GM23338 (cell line): ENCODE results near the gene POLE. TPM values are rescaled to one million over a fixed set of nuclear protein-coding genes. Genes with fewer than 3 reads are reported as not detected.

ENCODE experiments used
- ATAC-seq: fragments of 200-7000 bp; cut with Tn5 transposase; 3 replicates; pipeline ENCODE4 v1.9.1; 2020
- DNase-seq: peaks from one replicate; pipeline ENCODE4 v3.0.0-alpha.2; 2015; ENCODE audit warnings: low spot score
- H2AFZ ChIP-seq: fragments of 200-600 bp; sonication (generic); 2 replicates; pipeline ENCODE4 v1.8.0; 2016; ENCODE audit warnings: antibody characterized with exemption, mild to moderate bottlenecking, moderate library complexity
- H3F3A ChIP-seq: fragments of 200-600 bp; sonication (generic); replicated peaks from 2 replicates; pipeline ENCODE4 v1.8.0; 2017; ENCODE audit warnings: antibody characterized with exemption, mixed run types, low read depth
- H3K27ac ChIP-seq: fragments of 200-600 bp; sonication (generic); 2 replicates; pipeline ENCODE4 v1.6.1; 2016; ENCODE audit warnings: low read depth
- H3K27me3 ChIP-seq: fragments of 200-600 bp; sonication (generic); 2 replicates; pipeline ENCODE4 v1.8.0; 2016; ENCODE audit warnings: mild to moderate bottlenecking, mixed run types, moderate library complexity; ENCODE audit not compliant: insufficient read depth
- H3K36me3 ChIP-seq: fragments of 200-600 bp; sonication (generic); 2 replicates; pipeline ENCODE4 v1.8.0; 2016; ENCODE audit warnings: mild to moderate bottlenecking; ENCODE audit not compliant: insufficient read depth
- H3K4me1 ChIP-seq: fragments of 200-600 bp; sonication (generic); 2 replicates; pipeline ENCODE4 v1.8.0; 2016; ENCODE audit warnings: mild to moderate bottlenecking, moderate library complexity; ENCODE audit not compliant: insufficient read depth
- H3K4me2 ChIP-seq: fragments of 200-600 bp; sonication (generic); 2 replicates; pipeline ENCODE4 v1.7.1; 2017; ENCODE audit warnings: mixed run types
- H3K4me3 ChIP-seq: fragments of 200-600 bp; sonication (generic); 2 replicates; pipeline ENCODE4 v1.6.1; 2016; ENCODE audit warnings: mixed run types
- H3K79me2 ChIP-seq: fragments of 200-600 bp; sonication (generic); replicated peaks from 2 replicates; pipeline ENCODE4 v1.8.0; 2017; ENCODE audit warnings: mild to moderate bottlenecking; ENCODE audit not compliant: insufficient read depth
- H3K9me2 ChIP-seq: fragments of 200-600 bp; sonication (generic); 2 replicates; pipeline ENCODE4 v1.8.0; 2017; ENCODE audit not compliant: insufficient read depth
- H4K20me1 ChIP-seq: fragments of 200-600 bp; sonication (generic); replicated peaks from 2 replicates; pipeline ENCODE4 v1.8.0; 2017; ENCODE audit warnings: mild to moderate bottlenecking; ENCODE audit not compliant: insufficient read depth
- H3K27ac Mint-ChIP-seq: 2 replicates; pipeline ENCODE4 v1.8.0; 2020; ENCODE audit warnings: inconsistent platforms, mild to moderate bottlenecking, moderate library complexity, mixed read lengths
- H3K27me3 Mint-ChIP-seq: 3 replicates; pipeline ENCODE4 v1.8.0; 2022; ENCODE audit warnings: low read depth, mild to moderate bottlenecking, moderate library complexity, mixed read lengths, inconsistent platforms; ENCODE audit not compliant: insufficient read depth, poor library complexity
- H3K36me3 Mint-ChIP-seq: 3 replicates; pipeline ENCODE4 v1.8.0; 2021; ENCODE audit warnings: low read depth, mild to moderate bottlenecking, inconsistent platforms, moderate library complexity, mixed read lengths
- H3K4me1 Mint-ChIP-seq: 3 replicates; pipeline ENCODE4 v1.8.0; 2020; ENCODE audit warnings: mild to moderate bottlenecking, inconsistent platforms, mixed read lengths
- H3K4me3 Mint-ChIP-seq: 3 replicates; pipeline ENCODE4 v1.8.0; 2021; ENCODE audit warnings: moderate library complexity, mild to moderate bottlenecking, inconsistent platforms, mixed read lengths
- H3K9me3 Mint-ChIP-seq: 3 replicates; pipeline ENCODE4 v1.8.0; 2020; ENCODE audit warnings: moderate library complexity, mild to moderate bottlenecking, inconsistent platforms, mixed read lengths
- CTCF ChIP-seq, 2 experiments: fragments of 200-600 bp in 1 of 2; sonication (generic) in 1 of 2; conservative IDR thresholded peaks; 2 replicates each; pipeline versions ENCODE4 v1.5.1 to v1.6.1; 2016 to 2017; ENCODE audit warnings: antibody characterized with exemption in 2 of 2, low read depth in 2 of 2, mild to moderate bottlenecking in 2 of 2, moderate library complexity in 1 of 2
- ETS1 ChIP-seq: IDR thresholded peaks from 2 replicates; pipeline ENCODE4 v1.6.1; 2016; ENCODE audit warnings: antibody characterized with exemption
- EZH2 ChIP-seq: fragments of 200-600 bp; sonication (generic); IDR thresholded peaks from one replicate; pipeline ENCODE4 v1.8.0; 2017; ENCODE audit warnings: antibody characterized with exemption, mild to moderate bottlenecking, low read depth; ENCODE audit not compliant: unreplicated experiment
- EZH2phosphoT487 ChIP-seq: fragments of 200-600 bp; sonication (generic); IDR thresholded peaks from one replicate; pipeline ENCODE4 v1.8.1; 2018; ENCODE audit warnings: antibody characterized with exemption; ENCODE audit not compliant: unreplicated experiment
- JUNB ChIP-seq: IDR thresholded peaks from one replicate; pipeline ENCODE4 v1.6.1; 2016; ENCODE audit warnings: antibody characterized with exemption; ENCODE audit not compliant: unreplicated experiment
- POLR2AphosphoS5 ChIP-seq: IDR thresholded peaks from 2 replicates; pipeline ENCODE4 v1.6.1; 2016; ENCODE audit warnings: antibody characterized with exemption, low read depth
- STAT1 ChIP-seq: IDR thresholded peaks from one replicate; pipeline ENCODE4 v1.6.1; 2016; ENCODE audit warnings: antibody characterized with exemption; ENCODE audit not compliant: unreplicated experiment
- ZNF114 ChIP-seq: fragments of 250-450 bp; sonication (Bioruptor Pico); IDR thresholded peaks from 2 replicates; pipeline ENCODE4 v1.5.0; 2020; ENCODE audit warnings: mild to moderate bottlenecking, moderate library complexity
- ZNF331 ChIP-seq: fragments of 250-450 bp; sonication (Bioruptor Pico); IDR thresholded peaks from 2 replicates; pipeline ENCODE4 v1.5.0; 2020; ENCODE audit warnings: low read depth, mild to moderate bottlenecking, moderate library complexity
- ZNF462 ChIP-seq: fragments of 250-450 bp; sonication (Bioruptor Pico); IDR thresholded peaks from 2 replicates; pipeline ENCODE4 v1.5.0; 2020; ENCODE audit warnings: mild to moderate bottlenecking, moderate library complexity
- polyA plus RNA-seq: library from polyadenylated mRNA; unstranded; fragments of >200 nt; fragmentation: Nextera tagmentation; extraction: Ambion mirVana; gene quantifications from 2 replicates; pipeline ENCODE4 v1.2.1, GENCODE V29; 2016
- total RNA-seq: library from RNA; depleted of rRNA; stranded (reverse); fragments of >200 nt; shearing (Covaris generic); gene quantifications from 2 replicates; pipeline ENCODE4 v1.2.3, GENCODE V29; 2014

POLE gene
- total and polyA plus RNA-seq, 2 experiments from 2014 or later = 33.6 to 125 TPM

GRCh38 chr12:132618683-132619043 lies 68.5 kb downstream of the POLE start, which contains the start of gene P2RX2:
Gene P2RX2 (plus strand): TSS chr12:132618776. CDS start chr12:132618817, 41 bp downstream.
- Mint-ChIP-seq H3K36me3 (peaks cover 14% of the 10 kb centered on the region), H3K4me1 (peaks cover 14% of the 10 kb centered on the region), H3K27ac (no peak within 1 kb of the TSS), H3K27me3 (peaks cover 58% of the 10 kb centered on the region), H3K4me3 (peak within 1 kb of the TSS; percentile 71), H3K9me3 (peaks cover 30% of the 10 kb centered on the region)
- DNase-seq (peak; percentile 58), ATAC-seq (peak; percentile 2; the same call in 2 of the 3 replicates)
- TF ChIP-seq CTCF (conservative IDR thresholded peaks at IDR 0.05; ENCODE audit: low read depth in 2 of 2) (no peak), JUNB (no peak), POLR2AphosphoS5 (no peak), EZH2 (no peak), ZNF462 (no peak), ETS1 (no peak), ZNF114 (CRISPR knock-in tag) (no peak), EZH2phosphoT487 (no peak), ZNF331 (no peak), STAT1 (no peak)
- Histone ChIP-seq H3K9me2 (no peaks in the 10 kb centered on the region), H3K27ac (no peak within 1 kb of the TSS), H3F3A (0 out of 2 replicates have a peak, but pooled peaks cover 3% of the 10 kb centered on the region), H2AFZ (no peak within 1 kb of the TSS), H3K27me3 (peaks cover 62% of the 10 kb centered on the region), H3K79me2 (no peaks in the 10 kb centered on the region), H3K4me1 (peaks cover 6% of the 10 kb centered on the region; the same call in 1 of the 2 replicates), H4K20me1 (0 out of 2 replicates have a peak, but pooled peaks cover 6% of the 10 kb centered on the region), H3K4me2 (peak within 1 kb of the TSS; percentile 74), H3K36me3 (no peaks in the 10 kb centered on the region), H3K4me3 (peak within 1 kb of the TSS; percentile 57)
